HEK293 (cell line): ENCODE measurements around the gene SYTL5.

Experiments used
- CTCF ChIA-PET: fragments of 350-600 bp; formaldehyde crosslinking; extraction: SDS; loops from one replicate; lab custom pipeline; 2021; ENCODE audit warnings: antibody characterized with exemption; lab: Yijun Ruan, JAX
- POLR2A ChIA-PET: fragments of 300-600 bp; formaldehyde crosslinking; extraction: SDS; loops from one replicate; lab custom pipeline; 2020; ENCODE audit warnings: antibody characterized with exemption, inconsistent platforms; lab: Yijun Ruan, JAX
- H3K27ac ChIP-seq: fragments of 200-500 bp; sonication (Bioruptor generic); 2 replicates; pipeline ENCODE4 v1.5.1; 2014; ENCODE audit warnings: low read depth, low read length, control low read depth, inconsistent platforms; ENCODE audit errors: extremely low read depth
- H3K36me3 ChIP-seq, 2 experiments: fragments of 200-500 bp in 1 of 2; sonication (Bioruptor generic) in 1 of 2; 1 replicate in 1 of 2; 2 replicates in 1 of 2; pipeline ENCODE4 v1.5.1; 2014 to 2017; ENCODE audit warnings: inconsistent platforms in 2 of 2, low read length in 2 of 2; ENCODE audit not compliant: control insufficient read depth in 2 of 2, insufficient read depth in 1 of 2
- H3K4me1 ChIP-seq: fragments of 200-500 bp; sonication (Bioruptor generic); 2 replicates; pipeline ENCODE4 v1.5.1; 2014; ENCODE audit warnings: mild to moderate bottlenecking, low read length, inconsistent platforms; ENCODE audit not compliant: control insufficient read depth, insufficient read depth
- H3K4me3 ChIP-seq: 2 replicates; pipeline ENCODE4 v1.5.1; 2011; ENCODE audit warnings: low read depth, mild to moderate bottlenecking, control low read depth, low read length, moderate library complexity
- H3K9me3 ChIP-seq: fragments of 200-500 bp; sonication (Bioruptor generic); 2 replicates; pipeline ENCODE4 v1.5.1; 2014; ENCODE audit warnings: low read depth, low read length, inconsistent platforms; ENCODE audit not compliant: control insufficient read depth, insufficient read depth
- EGR2 ChIP-seq: fragments of 450-650 bp; formaldehyde crosslinking; IDR thresholded peaks from 2 replicates; pipeline ENCODE4 v1.5.1; 2016; ENCODE audit warnings: low read depth, missing biosample characterization, missing genetic modification characterization
- HOXD13 ChIP-seq: sonication (generic); formaldehyde crosslinking; IDR thresholded peaks from 2 replicates; pipeline ENCODE4 v1.8.0; 2022; ENCODE audit warnings: missing genetic modification reagents, borderline replicate concordance
- KLF16 ChIP-seq: fragments of 450-650 bp; formaldehyde crosslinking; IDR thresholded peaks from 2 replicates; pipeline ENCODE4 v1.5.1; 2017; ENCODE audit warnings: missing biosample characterization, missing genetic modification characterization
- KLF8 ChIP-seq: fragments of 450-650 bp; formaldehyde crosslinking; IDR thresholded peaks from 2 replicates; pipeline ENCODE4 v1.5.1; 2016; ENCODE audit warnings: missing biosample characterization, missing genetic modification characterization
- SP2 ChIP-seq: fragments of 450-650 bp; formaldehyde crosslinking; IDR thresholded peaks from 2 replicates; pipeline ENCODE4 v1.5.1; 2016; ENCODE audit warnings: missing biosample characterization, missing genetic modification characterization
- YY1 ChIP-seq: fragments of 450-650 bp; formaldehyde crosslinking; IDR thresholded peaks from 2 replicates; pipeline ENCODE4 v1.5.1; 2018; ENCODE audit warnings: missing biosample characterization, missing genetic modification characterization
- ZBTB8A ChIP-seq: fragments of 450-650 bp; formaldehyde crosslinking; IDR thresholded peaks from 2 replicates; pipeline ENCODE4 v1.5.1; 2016; ENCODE audit warnings: missing biosample characterization, missing genetic modification characterization
- ZNF10 ChIP-seq: fragments of 450-650 bp; formaldehyde crosslinking; IDR thresholded peaks from 2 replicates; pipeline ENCODE4 v1.5.1; 2017; ENCODE audit warnings: missing biosample characterization, missing genetic modification characterization
- ZNF2 ChIP-seq: fragments of 450-650 bp; formaldehyde crosslinking; IDR thresholded peaks from 2 replicates; pipeline ENCODE4 v1.5.1; 2016; ENCODE audit warnings: missing biosample characterization, missing genetic modification characterization
- ZNF214 ChIP-seq: fragments of 450-650 bp; formaldehyde crosslinking; IDR thresholded peaks from 2 replicates; pipeline ENCODE4 v1.5.1; 2017; ENCODE audit warnings: missing biosample characterization, mild to moderate bottlenecking, missing genetic modification characterization, borderline replicate concordance
- ZNF221 ChIP-seq: fragments of 450-650 bp; formaldehyde crosslinking; IDR thresholded peaks from 2 replicates; pipeline ENCODE4 v1.5.1; 2017; ENCODE audit warnings: missing biosample characterization, missing genetic modification characterization, borderline replicate concordance
- ZNF350 ChIP-seq: fragments of 450-650 bp; formaldehyde crosslinking; IDR thresholded peaks from 2 replicates; pipeline ENCODE4 v1.5.0; 2017; ENCODE audit warnings: missing biosample characterization, mild to moderate bottlenecking, missing genetic modification characterization
- ZNF354C ChIP-seq: fragments of 450-650 bp; formaldehyde crosslinking; IDR thresholded peaks from 2 replicates; pipeline ENCODE4 v1.5.1; 2016; ENCODE audit warnings: missing biosample characterization, missing genetic modification characterization, low read depth, borderline replicate concordance
- ZNF37A ChIP-seq: fragments of 450-650 bp; IDR thresholded peaks from 2 replicates; pipeline ENCODE4 v1.5.1; 2018; ENCODE audit warnings: missing biosample characterization, missing genetic modification characterization
- ZNF391 ChIP-seq: fragments of 450-650 bp; formaldehyde crosslinking; IDR thresholded peaks from 2 replicates; pipeline ENCODE4 v1.5.1; 2016; ENCODE audit warnings: low read depth, missing biosample characterization, missing genetic modification characterization, borderline replicate concordance
- ZNF416 ChIP-seq: fragments of 450-650 bp; formaldehyde crosslinking; IDR thresholded peaks from 2 replicates; pipeline ENCODE4 v1.5.1; 2016; ENCODE audit warnings: missing biosample characterization, missing genetic modification characterization
- ZNF514 ChIP-seq: fragments of 450-650 bp; formaldehyde crosslinking; IDR thresholded peaks from 2 replicates; pipeline ENCODE4 v1.5.1; 2016; ENCODE audit warnings: missing biosample characterization, missing genetic modification characterization
- ZNF585B ChIP-seq: fragments of 450-650 bp; formaldehyde crosslinking; IDR thresholded peaks from 2 replicates; pipeline ENCODE4 v1.5.1; 2016; ENCODE audit warnings: missing biosample characterization, missing genetic modification characterization
- ZNF621 ChIP-seq: fragments of 450-650 bp; formaldehyde crosslinking; IDR thresholded peaks from 2 replicates; pipeline ENCODE4 v1.5.1; 2017; ENCODE audit warnings: missing biosample characterization, missing genetic modification characterization
- ZNF677 ChIP-seq: fragments of 450-650 bp; IDR thresholded peaks from 2 replicates; pipeline ENCODE4 v1.5.0; 2018; ENCODE audit warnings: missing biosample characterization, mild to moderate bottlenecking, missing genetic modification characterization, moderate library complexity
- ZNF843 ChIP-seq: fragments of 450-650 bp; formaldehyde crosslinking; IDR thresholded peaks from 2 replicates; pipeline ENCODE4 v1.5.1; 2016; ENCODE audit warnings: missing biosample characterization, missing genetic modification characterization
- TF ChIP-seq, protein P1 (sequence below): fragments of 450-650 bp; formaldehyde crosslinking; IDR thresholded peaks from 2 replicates; pipeline ENCODE4 v1.5.1; 2016; ENCODE audit warnings: missing biosample characterization, missing genetic modification characterization
- TF ChIP-seq, protein P2 (sequence below): fragments of 450-650 bp; formaldehyde crosslinking; IDR thresholded peaks from 2 replicates; pipeline ENCODE4 v1.5.1; 2016; ENCODE audit warnings: missing biosample characterization, missing genetic modification characterization
- TF ChIP-seq, protein P3 (sequence below): fragments of 450-650 bp; formaldehyde crosslinking; IDR thresholded peaks from 2 replicates; pipeline ENCODE4 v1.5.0; 2017; ENCODE audit warnings: missing biosample characterization, missing genetic modification characterization, borderline replicate concordance
- TF ChIP-seq, protein P4 (sequence below): fragments of 450-650 bp; formaldehyde crosslinking; IDR thresholded peaks from 2 replicates; pipeline ENCODE4; 2016; ENCODE audit warnings: missing biosample characterization, missing genetic modification characterization
- TF ChIP-seq, protein P5 (sequence below): fragments of 450-650 bp; formaldehyde crosslinking; IDR thresholded peaks from 2 replicates; pipeline ENCODE4 v1.5.1; 2016; ENCODE audit warnings: missing biosample characterization, missing genetic modification characterization
- TF ChIP-seq, protein P6 (sequence below): fragments of 450-650 bp; formaldehyde crosslinking; IDR thresholded peaks from 2 replicates; pipeline ENCODE4 v1.5.1; 2017; ENCODE audit warnings: missing biosample characterization, mild to moderate bottlenecking, missing genetic modification characterization, moderate library complexity
- TF ChIP-seq, protein P7 (sequence below): fragments of 450-650 bp; formaldehyde crosslinking; IDR thresholded peaks from 2 replicates; pipeline ENCODE4 v1.5.1; 2016; ENCODE audit warnings: missing biosample characterization, missing genetic modification characterization

The SYTL5 gene

DNA sequence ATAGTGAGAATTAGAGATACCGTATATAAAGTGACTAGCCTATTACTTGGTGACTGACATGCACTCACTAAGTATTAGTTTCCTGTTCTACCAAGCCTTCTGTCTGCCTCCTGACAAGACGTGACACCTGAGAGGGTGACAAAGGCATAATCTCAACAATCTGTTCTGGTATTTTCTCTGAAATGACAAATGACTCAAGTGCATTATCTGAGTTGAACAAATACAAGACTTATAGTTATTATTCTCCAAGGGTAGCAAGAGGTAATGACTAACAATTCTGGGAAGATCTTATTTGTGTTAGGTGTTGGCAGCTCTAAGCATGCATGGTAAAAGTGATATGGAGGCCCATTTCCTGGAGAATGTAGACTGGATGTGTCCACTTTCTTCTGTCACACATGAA, 60.6 kb downstream of the SYTL5 start (continued):
- TF ChIP-seq, protein P1, sequence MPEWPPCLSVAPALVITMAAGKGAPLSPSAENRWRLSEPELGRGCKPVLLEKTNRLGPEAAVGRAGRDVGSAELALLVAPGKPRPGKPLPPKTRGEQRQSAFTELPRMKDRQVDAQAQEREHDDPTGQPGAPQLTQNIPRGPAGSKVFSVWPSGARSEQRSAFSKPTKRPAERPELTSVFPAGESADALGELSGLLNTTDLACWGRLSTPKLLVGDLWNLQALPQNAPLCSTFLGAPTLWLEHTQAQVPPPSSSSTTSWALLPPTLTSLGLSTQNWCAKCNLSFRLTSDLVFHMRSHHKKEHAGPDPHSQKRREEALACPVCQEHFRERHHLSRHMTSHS (tag by site-specific recombination): no peak
- TF ChIP-seq ZNF585B (tag by site-specific recombination) (no peak), ZNF677 (tag by site-specific recombination) (no peak), ZNF214 (tag by site-specific recombination) (no peak), ZNF10 (tag by site-specific recombination) (no peak), ZNF514 (tag by site-specific recombination) (no peak), ZNF621 (no peak), ZNF37A (tag by site-specific recombination) (no peak), ZNF2 (tag by site-specific recombination) (no peak), ZNF354C (tag by site-specific recombination) (no peak), ZNF416 (tag by site-specific recombination) (no peak)
- TF ChIP-seq, protein P2, sequence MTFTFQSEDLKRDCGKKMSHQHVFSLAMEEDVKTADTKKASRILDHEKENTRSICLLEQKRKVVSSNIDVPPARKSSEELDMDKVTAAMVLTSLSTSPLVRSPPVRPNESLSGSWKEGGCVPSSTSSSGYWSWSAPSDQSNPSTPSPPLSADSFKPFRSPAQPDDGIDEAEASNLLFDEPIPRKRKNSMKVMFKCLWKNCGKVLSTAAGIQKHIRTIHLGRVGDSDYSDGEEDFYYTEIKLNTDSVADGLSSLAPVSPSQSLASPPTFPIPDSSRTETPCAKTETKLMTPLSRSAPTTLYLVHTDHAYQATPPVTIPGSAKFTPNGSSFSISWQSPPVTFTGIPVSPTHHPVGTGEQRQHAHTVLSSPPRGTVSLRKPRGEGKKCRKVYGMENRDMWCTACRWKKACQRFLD (tag by site-specific recombination): no peak
- TF ChIP-seq, protein P3, sequence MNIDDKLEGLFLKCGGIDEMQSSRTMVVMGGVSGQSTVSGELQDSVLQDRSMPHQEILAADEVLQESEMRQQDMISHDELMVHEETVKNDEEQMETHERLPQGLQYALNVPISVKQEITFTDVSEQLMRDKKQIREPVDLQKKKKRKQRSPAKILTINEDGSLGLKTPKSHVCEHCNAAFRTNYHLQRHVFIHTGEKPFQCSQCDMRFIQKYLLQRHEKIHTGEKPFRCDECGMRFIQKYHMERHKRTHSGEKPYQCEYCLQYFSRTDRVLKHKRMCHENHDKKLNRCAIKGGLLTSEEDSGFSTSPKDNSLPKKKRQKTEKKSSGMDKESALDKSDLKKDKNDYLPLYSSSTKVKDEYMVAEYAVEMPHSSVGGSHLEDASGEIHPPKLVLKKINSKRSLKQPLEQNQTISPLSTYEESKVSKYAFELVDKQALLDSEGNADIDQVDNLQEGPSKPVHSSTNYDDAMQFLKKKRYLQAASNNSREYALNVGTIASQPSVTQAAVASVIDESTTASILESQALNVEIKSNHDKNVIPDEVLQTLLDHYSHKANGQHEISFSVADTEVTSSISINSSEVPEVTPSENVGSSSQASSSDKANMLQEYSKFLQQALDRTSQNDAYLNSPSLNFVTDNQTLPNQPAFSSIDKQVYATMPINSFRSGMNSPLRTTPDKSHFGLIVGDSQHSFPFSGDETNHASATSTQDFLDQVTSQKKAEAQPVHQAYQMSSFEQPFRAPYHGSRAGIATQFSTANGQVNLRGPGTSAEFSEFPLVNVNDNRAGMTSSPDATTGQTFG: no peak

DNA sequence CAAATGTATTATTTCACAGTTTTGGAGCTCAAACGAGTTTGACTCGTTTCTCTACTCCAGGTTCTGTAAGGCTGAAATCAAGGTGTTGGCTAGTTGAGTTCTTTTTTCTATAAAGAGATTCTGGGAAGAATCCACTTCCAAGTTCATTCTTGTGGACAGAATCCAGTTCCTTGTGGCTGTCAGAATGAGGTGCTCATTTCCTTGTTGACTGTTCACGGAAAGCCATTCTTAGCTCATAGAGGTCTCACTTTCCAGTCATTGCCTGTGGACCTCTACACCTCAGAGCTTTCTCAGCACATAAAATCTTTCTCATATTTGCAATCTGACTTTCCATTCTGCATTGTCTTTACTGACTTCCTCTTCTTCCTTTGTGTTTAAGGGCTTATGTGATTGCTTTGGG, 62.9 kb downstream of the SYTL5 start:
- POLR2A ChIA-PET: no interaction called here
- no peaks in the 10 kb centered on the region for H3K9me3 ChIP-seq
- CTCF ChIA-PET: no interaction called here
- no peak overlapping the region for H3K27ac ChIP-seq
- H3K4me3 ChIP-seq: no peak overlapping the region
- H3K36me3 ChIP-seq: peaks cover 0 to 1% of the 10 kb centered on the region in 2 experiments; a peak in 1 of 3 replicates
- no peaks in the 10 kb centered on the region for H3K4me1 ChIP-seq
- no peak for TF ChIP-seq ZBTB8A
- TF ChIP-seq, protein P4, sequence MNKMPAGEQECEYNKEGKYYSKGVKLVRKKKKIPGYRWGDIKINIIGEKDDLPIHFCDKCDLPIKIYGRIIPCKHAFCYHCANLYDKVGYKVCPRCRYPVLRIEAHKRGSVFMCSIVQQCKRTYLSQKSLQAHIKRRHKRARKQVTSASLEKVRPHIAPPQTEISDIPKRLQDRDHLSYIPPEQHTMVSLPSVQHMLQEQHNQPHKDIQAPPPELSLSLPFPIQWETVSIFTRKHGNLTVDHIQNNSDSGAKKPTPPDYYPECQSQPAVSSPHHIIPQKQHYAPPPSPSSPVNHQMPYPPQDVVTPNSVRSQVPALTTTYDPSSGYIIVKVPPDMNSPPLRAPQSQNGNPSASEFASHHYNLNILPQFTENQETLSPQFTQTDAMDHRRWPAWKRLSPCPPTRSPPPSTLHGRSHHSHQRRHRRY (tag by site-specific recombination): no peak
- no peak for TF ChIP-seq ZNF221 (tag by site-specific recombination)
- TF ChIP-seq HOXD13 (CRISPR knock-in tag): no peak
- TF ChIP-seq ZNF391 (tag by site-specific recombination): no peak
- no peak for TF ChIP-seq ZNF416 (tag by site-specific recombination)
- no peak for TF ChIP-seq ZNF843 (tag by site-specific recombination)
- TF ChIP-seq YY1: no peak
- no peak for TF ChIP-seq EGR2 (tag by site-specific recombination)
- TF ChIP-seq SP2 (tag by site-specific recombination): no peak
- TF ChIP-seq, protein P5, sequence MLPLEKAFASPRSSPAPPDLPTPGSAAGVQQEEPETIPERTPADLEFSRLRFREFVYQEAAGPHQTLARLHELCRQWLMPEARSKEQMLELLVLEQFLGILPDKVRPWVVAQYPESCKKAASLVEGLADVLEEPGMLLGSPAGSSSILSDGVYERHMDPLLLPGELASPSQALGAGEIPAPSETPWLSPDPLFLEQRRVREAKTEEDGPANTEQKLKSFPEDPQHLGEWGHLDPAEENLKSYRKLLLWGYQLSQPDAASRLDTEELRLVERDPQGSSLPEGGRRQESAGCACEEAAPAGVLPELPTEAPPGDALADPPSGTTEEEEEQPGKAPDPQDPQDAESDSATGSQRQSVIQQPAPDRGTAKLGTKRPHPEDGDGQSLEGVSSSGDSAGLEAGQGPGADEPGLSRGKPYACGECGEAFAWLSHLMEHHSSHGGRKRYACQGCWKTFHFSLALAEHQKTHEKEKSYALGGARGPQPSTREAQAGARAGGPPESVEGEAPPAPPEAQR (tag by site-specific recombination): no peak
- TF ChIP-seq KLF16 (tag by site-specific recombination): no peak
- TF ChIP-seq KLF8 (tag by site-specific recombination): no peak
- TF ChIP-seq, protein P6, sequence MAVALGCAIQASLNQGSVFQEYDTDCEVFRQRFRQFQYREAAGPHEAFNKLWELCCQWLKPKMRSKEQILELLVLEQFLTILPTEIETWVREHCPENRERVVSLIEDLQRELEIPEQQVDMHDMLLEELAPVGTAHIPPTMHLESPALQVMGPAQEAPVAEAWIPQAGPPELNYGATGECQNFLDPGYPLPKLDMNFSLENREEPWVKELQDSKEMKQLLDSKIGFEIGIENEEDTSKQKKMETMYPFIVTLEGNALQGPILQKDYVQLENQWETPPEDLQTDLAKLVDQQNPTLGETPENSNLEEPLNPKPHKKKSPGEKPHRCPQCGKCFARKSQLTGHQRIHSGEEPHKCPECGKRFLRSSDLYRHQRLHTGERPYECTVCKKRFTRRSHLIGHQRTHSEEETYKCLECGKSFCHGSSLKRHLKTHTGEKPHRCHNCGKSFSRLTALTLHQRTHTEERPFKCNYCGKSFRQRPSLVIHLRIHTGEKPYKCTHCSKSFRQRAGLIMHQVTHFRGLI (tag by site-specific recombination): no peak
- TF ChIP-seq, protein P7, sequence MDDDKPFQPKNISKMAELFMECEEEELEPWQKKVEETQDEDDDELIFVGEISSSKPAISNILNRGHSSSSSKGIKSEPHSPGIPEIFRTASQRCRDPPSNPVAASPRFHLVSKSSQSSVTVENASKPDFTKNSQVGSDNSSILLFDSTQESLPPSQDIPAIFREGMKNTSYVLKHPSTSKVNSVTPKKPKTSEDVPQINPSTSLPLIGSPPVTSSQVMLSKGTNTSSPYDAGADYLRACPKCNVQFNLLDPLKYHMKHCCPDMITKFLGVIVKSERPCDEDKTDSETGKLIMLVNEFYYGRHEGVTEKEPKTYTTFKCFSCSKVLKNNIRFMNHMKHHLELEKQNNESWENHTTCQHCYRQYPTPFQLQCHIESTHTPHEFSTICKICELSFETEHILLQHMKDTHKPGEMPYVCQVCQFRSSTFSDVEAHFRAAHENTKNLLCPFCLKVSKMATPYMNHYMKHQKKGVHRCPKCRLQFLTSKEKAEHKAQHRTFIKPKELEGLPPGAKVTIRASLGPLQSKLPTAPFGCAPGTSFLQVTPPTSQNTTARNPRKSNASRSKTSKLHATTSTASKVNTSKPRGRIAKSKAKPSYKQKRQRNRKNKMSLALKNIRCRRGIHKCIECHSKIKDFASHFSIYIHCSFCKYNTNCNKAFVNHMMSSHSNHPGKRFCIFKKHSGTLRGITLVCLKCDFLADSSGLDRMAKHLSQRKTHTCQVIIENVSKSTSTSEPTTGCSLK (tag by site-specific recombination): no peak
- TF ChIP-seq ZNF350 (tag by site-specific recombination): no peak
